IPS DF 4.7 (cell line): ENCODE measurements around the gene COL20A1.

Experiments used
- DNase-seq: peaks from one replicate; pipeline ENCODE4 v3.0.0-alpha.2; 2013; ENCODE audit warnings: low spot score; ENCODE audit errors: extremely low read depth

The COL20A1 gene

GRCh38 chr20:63347081-63347741 is 54.2 kb downstream of the COL20A1 start:
- DNase-seq: no peak

DNA sequence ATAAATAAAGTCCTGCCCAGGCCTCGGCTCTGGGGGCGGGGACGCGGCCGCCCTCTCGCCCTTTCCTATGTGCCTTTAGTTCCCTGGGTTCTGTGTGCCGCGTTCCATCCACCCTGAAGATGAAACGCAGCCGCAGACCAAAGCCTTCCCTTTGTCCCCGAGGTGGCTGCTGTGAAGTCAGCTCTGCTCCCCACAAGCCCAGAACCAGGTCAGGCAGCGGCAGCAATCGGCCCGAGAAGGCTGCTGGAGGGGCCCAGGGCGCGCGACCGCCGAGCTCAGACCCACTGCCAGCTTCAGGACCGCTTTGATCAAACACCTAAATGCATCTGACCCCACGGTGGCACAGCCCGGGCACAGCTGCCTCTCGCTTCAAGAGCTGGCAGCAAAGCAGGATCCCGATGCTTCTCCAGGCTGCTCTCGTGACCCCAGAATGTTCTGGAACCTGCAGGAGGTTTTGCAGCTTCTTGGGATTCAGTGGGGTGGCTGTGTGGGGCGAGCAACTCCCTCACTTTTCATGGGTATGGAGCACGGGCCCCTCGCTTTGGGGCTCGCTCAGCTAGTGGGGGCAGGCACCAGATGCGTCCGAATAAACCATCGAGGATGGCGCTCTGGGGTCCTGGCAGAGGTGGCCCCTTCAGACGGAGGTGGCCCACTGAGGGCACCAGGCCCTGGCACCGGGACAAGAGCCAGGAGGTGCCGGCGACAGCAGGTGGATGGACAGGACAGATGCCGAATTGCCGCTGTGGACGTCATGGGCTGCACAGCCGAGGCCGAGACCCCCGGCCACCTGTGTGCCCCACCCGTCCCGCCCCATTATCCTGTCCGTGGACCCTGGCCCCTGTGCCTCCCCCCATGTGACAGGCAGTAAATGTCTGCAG is 55.2 kb downstream of the COL20A1 start:
- no peak for DNase-seq

DNA sequence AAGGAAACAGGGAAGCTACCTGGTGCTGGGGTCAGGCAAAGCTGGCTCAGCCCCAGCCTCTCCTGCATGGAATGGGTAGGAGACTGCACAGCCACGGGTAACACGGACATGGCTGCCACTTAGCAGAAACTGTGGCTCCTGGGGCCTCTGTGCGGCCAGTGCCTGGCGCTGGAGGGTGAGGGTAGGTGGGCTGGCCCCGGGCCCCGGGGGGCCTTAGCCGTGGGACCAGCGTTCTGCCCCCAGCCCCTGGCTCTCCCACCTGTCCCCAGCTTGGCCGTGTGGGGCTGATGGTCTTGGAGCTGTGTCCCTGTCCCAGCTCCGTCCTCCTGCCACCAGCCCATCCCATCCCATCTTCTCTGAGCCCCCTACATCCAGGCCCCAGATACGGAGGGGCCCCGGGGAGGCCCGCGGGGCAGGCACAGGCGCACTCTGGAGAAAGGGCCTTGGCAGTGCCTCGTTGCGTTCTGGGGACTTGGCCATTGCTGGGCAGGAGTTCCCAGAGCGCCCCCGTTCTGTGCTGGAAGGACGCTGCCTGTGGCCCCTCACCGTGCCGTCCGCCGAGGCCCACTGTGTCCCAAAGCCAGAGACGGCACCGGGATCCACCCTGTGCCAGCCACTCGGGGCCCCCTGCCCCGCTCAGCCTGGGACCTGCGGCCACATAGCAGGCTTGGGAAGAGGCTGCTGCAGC is 56.0 kb downstream of the COL20A1 start:
- no peak for DNase-seq

DNA sequence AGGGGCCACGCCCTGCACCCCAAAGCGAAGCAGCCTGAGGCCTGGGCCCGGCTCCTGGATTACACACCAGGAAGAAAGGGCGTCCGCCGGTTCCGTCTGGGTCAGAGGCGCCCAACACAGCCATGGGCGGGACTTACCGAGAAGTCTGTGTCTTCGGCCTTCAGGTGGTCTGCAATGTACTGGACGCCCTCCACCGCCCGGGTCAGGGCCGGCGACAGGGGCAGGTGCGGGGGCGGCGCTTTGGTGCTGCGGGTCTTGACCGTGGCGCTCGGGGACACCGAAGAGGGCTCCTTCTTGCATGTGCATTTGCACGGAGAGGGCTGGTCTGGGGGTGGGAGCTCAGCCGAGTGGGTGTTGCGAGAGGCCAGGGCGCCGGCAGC is 56.5 kb downstream of the COL20A1 start:
- no peak for DNase-seq

GRCh38 chr20:63350196-63350595 is 57.2 kb downstream of the COL20A1 start:
- no peak for DNase-seq

GRCh38 chr20:63350597-63351325 is 57.8 kb downstream of the COL20A1 start:
- no peak for DNase-seq

GRCh38 chr20:63351326-63351700 is 58.3 kb downstream of the COL20A1 start:
- no peak for DNase-seq

DNA sequence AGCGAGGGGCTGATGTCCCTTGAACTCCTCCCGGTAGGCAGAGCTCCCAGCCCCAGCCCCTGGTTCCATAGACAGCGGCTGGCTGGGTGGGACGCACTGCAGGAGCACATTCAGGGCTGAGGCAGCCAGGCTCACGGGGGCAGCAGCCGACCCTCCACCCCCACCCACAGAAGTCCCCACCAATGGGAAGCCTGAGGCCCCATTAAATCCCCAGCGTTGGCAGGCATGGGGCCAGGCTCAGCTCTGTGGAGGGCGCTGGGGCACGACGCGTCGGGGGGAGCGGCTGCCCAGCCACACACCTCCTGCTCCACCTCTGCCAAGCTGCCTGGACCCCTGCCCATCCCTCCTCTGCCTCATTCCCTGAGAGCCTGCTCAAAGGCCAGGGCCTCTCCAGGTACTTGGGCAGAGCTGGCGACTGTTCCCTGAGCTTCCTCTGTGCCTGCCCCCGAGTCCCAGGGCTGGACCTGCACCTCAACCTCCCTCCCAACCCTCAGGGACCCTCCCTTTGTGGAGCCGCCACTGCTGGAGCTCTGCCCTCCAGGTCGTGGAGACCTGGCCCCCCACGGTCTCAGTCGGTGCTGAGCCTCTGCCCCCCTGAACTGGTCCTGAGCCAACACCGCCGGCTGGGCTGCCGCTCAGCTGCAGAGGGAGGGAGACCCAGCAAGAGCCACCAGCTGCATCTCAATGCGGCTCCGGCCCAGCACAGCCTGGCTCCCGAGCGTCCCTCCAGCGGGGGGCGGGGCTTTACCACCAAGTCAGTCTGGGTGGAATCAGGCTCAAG is 59.0 kb downstream of the COL20A1 start:
- no peak for DNase-seq

DNA sequence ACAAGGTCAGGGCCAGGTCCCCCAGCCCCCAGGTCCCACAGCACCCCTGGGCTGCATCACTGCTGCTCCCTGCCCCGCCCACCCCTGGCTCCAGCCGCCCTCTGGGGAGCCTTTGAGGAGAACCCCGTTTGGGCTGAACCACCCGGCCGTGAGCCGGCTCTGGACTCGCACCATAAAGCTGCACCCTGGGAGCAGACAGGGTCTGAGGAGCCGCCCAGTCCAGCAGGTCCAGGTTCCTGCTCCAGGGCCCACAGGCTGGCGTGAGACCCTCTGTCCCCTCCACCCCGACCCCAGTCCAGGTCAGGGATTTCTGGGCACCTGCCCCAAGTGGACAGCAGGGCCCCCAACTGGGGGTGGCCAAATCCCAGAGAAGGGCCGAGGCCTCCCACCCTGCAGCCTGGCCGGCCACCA is 59.8 kb downstream of the COL20A1 start:
- no peak for DNase-seq

DNA sequence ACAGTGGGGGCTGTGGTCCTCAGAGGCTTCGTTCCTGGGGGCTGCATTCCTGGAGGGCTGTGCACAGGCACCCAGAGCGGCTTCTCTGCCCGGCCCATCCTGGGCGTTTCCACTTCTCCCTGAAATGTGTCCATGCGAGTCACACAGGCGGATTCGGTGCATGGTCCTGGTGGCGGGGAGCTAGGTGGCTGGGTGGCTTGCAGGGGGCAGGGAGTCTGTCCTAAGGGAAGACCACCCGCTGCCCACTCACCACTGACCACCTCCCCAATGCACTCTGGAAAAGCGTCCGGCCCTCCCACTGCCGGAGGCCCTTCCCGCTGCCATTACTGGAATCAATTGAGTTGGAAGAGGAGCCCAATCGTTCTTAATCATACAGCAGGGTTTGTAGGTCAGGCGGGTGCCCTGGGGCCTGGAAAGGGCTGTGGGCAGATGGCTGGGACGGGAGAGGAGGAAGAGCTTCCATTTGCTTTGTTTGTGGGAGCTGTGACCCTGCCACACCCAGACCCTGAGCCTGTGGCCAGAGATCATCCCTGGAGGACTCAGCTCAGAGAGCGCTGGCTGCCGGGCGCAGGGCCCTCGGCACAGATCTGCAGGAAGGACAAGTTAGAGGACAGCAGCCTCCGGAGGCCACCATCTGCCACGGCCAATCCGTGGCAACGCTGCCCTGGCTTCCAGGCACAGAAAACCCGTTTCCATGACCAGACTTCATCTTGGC is 61.8 kb downstream of the COL20A1 start:
- DNase-seq: no peak

DNA sequence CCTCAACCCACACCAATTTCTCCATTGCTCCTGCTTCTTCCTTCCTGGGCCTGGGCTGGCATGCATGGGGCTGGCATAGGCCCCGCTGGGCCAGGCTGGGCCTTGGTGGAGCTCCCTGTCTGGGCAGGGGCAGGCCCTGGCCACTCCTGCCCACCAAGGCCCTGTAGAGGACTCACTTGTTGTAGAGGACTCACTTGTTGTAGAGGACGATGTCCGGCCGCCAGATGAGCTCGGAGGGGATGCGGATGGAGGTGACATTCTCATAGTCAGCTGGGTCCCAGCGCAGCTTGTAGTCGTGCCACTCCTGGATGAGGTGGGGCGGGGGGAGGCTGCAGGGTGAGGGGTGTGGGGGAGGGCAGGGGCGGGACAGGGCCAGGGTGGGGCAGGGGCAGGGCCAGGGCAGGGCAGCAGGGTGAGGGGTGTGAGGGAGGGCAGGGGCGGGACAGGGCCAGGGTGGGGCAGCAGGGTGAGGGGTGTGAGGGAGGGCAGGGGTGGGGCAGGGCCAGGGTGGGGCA is 62.9 kb downstream of the COL20A1 start:
- DNase-seq: no peak

DNA sequence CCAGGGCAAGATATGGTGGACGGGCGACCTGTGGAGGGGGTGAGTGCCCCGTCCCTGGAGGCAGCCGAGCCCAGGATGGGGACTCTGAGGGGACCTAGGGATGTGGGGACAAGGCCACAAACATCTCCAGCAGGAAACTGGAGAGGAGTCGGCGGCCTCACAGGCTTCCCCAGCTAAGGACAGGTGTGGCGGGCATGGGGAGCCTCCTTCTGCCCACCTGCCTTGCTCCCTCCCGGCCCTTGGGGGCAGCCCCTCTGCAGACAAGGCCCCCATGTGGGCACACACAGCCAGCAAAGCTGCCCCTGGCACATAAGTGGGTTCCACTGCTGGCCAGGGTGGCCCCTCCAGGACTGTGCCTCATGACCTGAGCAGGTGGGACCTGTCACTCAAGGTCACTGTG is 63.5 kb downstream of the COL20A1 start:
- DNase-seq: no peak

DNA sequence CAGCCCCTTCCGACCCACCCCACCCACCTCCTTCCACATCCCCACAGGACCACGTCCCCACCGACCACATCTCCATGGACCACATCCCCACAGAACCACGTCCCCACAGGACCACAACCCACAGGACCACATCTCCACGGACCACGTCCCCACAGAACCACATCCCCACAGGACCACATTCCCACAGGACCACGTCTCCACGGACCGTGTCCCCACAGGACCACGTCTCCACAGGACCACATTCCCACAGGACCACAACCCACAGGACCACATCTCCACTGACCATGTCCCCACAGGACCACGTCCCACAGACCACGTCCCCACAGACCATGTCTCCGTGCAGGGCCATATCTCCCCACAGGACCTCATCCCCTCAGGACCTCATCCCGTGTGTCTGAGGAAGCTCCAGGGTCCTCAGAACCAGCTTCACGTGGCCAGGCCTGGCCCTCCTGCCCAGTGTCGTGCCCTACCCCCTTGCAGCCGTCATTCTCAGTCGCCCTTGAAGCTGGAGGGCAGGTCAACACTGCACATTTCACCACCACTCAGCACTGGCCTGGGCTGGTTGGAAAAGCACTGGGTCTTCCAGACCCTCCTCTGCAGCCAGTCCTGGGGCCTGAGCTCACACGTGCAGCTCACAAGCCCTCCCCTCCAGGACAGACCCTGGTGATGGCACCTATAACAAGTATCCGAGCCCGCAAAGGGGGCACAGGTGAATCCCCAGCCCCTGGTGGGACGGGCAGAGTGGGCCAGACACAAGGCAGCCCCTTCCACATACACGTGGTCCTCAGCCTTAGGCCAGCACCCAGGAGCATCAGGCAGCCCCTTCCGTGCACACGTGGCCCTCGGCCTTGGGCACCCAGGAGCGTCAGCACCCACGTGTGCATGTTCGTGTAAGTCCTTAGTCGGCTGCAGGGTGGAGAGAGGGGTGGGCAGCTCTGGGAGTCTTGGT is 64.2 kb downstream of the COL20A1 start:
- DNase-seq: no peak

- DNase-seq: no peak
These were observed 65.2 kb downstream of the COL20A1 start for GRCh38 chr20:63357921-63358905.

GRCh38 chr20:63359164-63359934 is 66.4 kb downstream of the COL20A1 start:
- DNase-seq: no peak

GRCh38 chr20:63359937-63360849 is 67.2 kb downstream of the COL20A1 start:
- no peak for DNase-seq
